Cardiac muscle cell (in vitro differentiated cells and primary cell): ENCODE data around the gene KIRREL3. TPM values are rescaled to one million over a fixed set of nuclear protein-coding genes. Genes with fewer than 3 reads are reported as not detected.

ENCODE experiments used
- DNase-seq, 2 donors: peaks; one replicate each; pipeline versions ENCODE4 v3.0.0 to v3.0.0-alpha.2; 2010 to 2017; ENCODE audit warnings: low read depth in 1 of 2, low spot score in 1 of 2
- H3K27ac ChIP-seq: fragments of 200-600 bp; sonication (generic); 2 replicates; pipeline ENCODE4 v1.5.1; 2016
- H3K27me3 ChIP-seq: fragments of 200-600 bp; sonication (generic); 2 replicates; pipeline ENCODE4 v1.6.0; 2016; ENCODE audit warnings: control low read depth
- H3K36me3 ChIP-seq: fragments of 200-600 bp; sonication (generic); 2 replicates; pipeline ENCODE4 v1.5.1; 2016; ENCODE audit warnings: control low read depth
- H3K4me1 ChIP-seq: fragments of 200-600 bp; sonication (generic); 2 replicates; pipeline ENCODE4 v1.8.1; 2017; ENCODE audit warnings: low read depth, mild to moderate bottlenecking, mixed run types
- H3K4me3 ChIP-seq: fragments of 200-600 bp; sonication (generic); 2 replicates; pipeline ENCODE4 v1.5.1; 2016; ENCODE audit warnings: mild to moderate bottlenecking
- H3K9me3 ChIP-seq: fragments of 200-600 bp; sonication (generic); 2 replicates; pipeline ENCODE4 v1.5.1; 2017; ENCODE audit warnings: low read depth, mild to moderate bottlenecking, control low read depth
- CTCF ChIP-seq: IDR thresholded peaks from 2 replicates; pipeline ENCODE4 v1.5.1; 2012; ENCODE audit warnings: low read depth, mild to moderate bottlenecking, low read length
- polyA plus RNA-seq: library from polyadenylated mRNA; unstranded; fragments of >200 nt; fragmentation: Nextera tagmentation; extraction: Ambion mirVana; gene quantifications from 2 replicates; pipeline ENCODE4 v1.2.1, GENCODE V29; 2016
- total RNA-seq: library from RNA; depleted of rRNA; stranded (reverse); fragments of >200 nt; gene quantifications from 2 replicates; pipeline ENCODE4 v1.2.3, GENCODE V29; 2016

KIRREL3 gene
- total and polyA plus RNA-seq, 2 experiments from 2014 or later: 0.12 to 0.89 TPM

DNA sequence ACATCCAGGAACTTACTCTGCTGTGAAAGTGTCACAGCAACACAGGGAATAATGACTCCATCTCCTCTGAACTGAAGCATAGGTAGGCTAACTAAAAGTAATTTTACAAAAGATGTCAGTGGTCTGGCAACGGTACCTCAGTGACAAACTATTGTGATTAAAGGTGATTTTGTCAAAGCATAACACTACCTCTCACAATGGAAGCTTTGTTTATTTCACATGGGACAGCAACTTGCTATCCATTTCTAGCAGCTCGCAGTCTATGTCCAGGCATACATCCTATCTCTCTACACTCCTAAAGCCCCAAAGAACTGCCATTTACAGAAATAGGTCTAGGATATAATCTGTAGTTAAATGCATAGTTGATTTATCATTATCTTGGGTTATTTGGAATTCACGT is 163.0 kb downstream of the KIRREL3 start:
- no peak for TF ChIP-seq CTCF
- DNase-seq: no peak
- no peaks in the 10 kb centered on the region for H3K36me3 ChIP-seq
- no peaks in the 10 kb centered on the region for H3K4me1 ChIP-seq
- H3K27me3 ChIP-seq: no peaks in the 10 kb centered on the region
- H3K9me3 ChIP-seq: no peaks in the 10 kb centered on the region
- no peak overlapping the region for H3K27ac ChIP-seq
- no peak overlapping the region for H3K4me3 ChIP-seq

GRCh38 chr11:126834573-126834972 is 166.0 kb downstream of the KIRREL3 start:
- Histone ChIP-seq H3K9me3 (no peaks in the 10 kb centered on the region), H3K36me3 (no peaks in the 10 kb centered on the region), H3K4me3 (no peak overlapping the region), H3K4me1 (no peaks in the 10 kb centered on the region), H3K27me3 (no peaks in the 10 kb centered on the region), H3K27ac (no peak overlapping the region)
- no peak for DNase-seq
- TF ChIP-seq CTCF: no peak

GRCh38 chr11:126834149-126834548 is 166.4 kb downstream of the KIRREL3 start:
- no peak for TF ChIP-seq CTCF
- Histone ChIP-seq H3K4me1 (no peaks in the 10 kb centered on the region), H3K9me3 (no peaks in the 10 kb centered on the region), H3K36me3 (no peaks in the 10 kb centered on the region), H3K4me3 (no peak overlapping the region), H3K27ac (no peak overlapping the region), H3K27me3 (peaks cover 3% of the 10 kb centered on the region)
- peak in 1 of 2 donors; percentile 47 for DNase-seq

- no peak overlapping the region for H3K27ac ChIP-seq
- H3K9me3 ChIP-seq: no peaks in the 10 kb centered on the region
- H3K27me3 ChIP-seq: peaks cover 10% of the 10 kb centered on the region
- TF ChIP-seq CTCF: no peak
- H3K36me3 ChIP-seq: no peaks in the 10 kb centered on the region
- no peak for DNase-seq
- H3K4me3 ChIP-seq: no peak overlapping the region
- H3K4me1 ChIP-seq: no peaks in the 10 kb centered on the region
Observed at GRCh38 chr11:126833065-126833464, 167.5 kb downstream of the KIRREL3 start.

GRCh38 chr11:126832387-126832786 is 168.2 kb downstream of the KIRREL3 start:
- Histone ChIP-seq H3K27ac (no peak overlapping the region), H3K4me3 (no peak overlapping the region), H3K27me3 (peaks cover 10% of the 10 kb centered on the region), H3K4me1 (no peaks in the 10 kb centered on the region), H3K9me3 (no peaks in the 10 kb centered on the region), H3K36me3 (no peaks in the 10 kb centered on the region)
- no peak for DNase-seq
- no peak for TF ChIP-seq CTCF

DNA sequence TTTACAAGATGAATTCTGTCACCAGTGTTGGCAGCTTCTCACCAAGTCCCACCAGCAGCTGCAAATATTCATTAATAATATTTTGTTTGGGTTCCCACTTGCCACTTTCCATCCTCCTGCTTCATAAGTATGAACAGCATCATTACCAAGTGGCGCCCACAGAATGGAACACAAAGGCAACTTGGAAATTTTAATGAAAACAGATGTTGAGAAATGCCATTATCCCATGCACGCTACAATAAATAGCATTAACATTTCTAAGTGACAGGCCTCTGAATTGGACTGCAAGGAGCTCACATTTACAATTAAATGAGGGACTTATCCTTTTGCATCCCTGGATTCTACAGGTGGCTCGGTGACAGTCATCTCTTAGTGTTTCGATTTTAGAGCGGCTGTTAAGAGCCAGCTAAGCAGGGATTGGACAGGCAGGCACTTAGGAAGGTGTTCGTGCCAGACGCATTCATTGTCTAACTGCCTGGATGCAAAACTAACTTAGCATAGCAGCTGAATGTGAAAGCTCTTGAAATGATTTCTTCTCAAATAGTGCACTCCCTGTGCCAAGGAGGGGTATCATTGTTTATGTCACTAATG is 170.3 kb downstream of the KIRREL3 start:
- Histone ChIP-seq H3K27ac (no peak overlapping the region), H3K4me1 (no peaks in the 10 kb centered on the region), H3K9me3 (no peaks in the 10 kb centered on the region), H3K36me3 (no peaks in the 10 kb centered on the region), H3K4me3 (no peak overlapping the region), H3K27me3 (peaks cover 10% of the 10 kb centered on the region)
- TF ChIP-seq CTCF: no peak
- DNase-seq: no peak
